ENCODE results near the gene MYLK.

Gene MYLK

DNA sequence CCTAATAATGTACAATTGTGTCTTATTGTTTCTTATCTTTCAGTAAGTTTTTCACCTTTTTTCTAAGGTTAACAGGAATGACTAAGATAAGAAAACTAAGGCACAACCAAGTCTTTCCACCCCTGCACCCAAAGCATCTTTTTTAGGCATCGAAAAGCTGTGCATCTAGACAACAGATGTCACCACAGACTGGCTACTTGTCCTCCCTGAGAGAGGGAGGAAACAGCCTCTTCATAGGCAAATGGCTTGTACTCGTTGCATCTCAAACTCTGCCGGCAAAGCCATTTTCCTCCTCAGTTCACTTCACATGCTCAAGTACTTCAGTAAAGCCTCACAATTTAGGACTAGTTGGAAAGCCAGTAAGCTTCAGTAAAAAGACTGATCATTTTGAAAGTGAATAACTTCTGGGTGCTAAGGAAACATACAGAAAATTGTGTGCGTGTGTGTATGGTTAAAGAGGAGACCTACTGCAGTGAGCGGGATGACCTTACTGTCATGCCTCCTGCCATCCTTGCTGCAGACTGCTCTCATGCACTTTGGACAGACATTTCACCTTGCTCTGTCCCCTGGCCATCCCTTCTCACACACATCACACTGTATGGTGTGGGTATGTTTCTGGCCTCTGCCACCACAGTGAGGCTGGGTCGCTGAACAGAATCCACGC is 262.8 kb downstream of the MYLK start:
- H3K27me3 ChIP-seq (ENCODE audit: insufficient read depth, low read length), result no peaks in the 10 kb centered on the region; the same call in 1 of the 2 replicates
- H3K4me2 ChIP-seq (ENCODE audit: low read length), result no peak overlapping the region
- H3K4me1 ChIP-seq (ENCODE audit: insufficient read depth, low read length, severe bottlenecking), result peaks cover 4% of the 10 kb centered on the region
- H3K4me3 ChIP-seq (ENCODE audit: low read depth, low read length, poor library complexity, severe bottlenecking), result no peak overlapping the region
- H3K9ac ChIP-seq (ENCODE audit: low read length), result no peak overlapping the region
- H3K27ac ChIP-seq (ENCODE audit: low read depth, low read length, poor library complexity, severe bottlenecking), result no peak overlapping the region
- H3K79me2 ChIP-seq (ENCODE audit: insufficient read depth, low read length), result no peaks in the 10 kb centered on the region
- H2AFZ ChIP-seq (ENCODE audit: low read length), result no peak overlapping the region
- H3K9me2 ChIP-seq (ENCODE audit: low read depth, low read length), result no peaks in the 10 kb centered on the region
- no peaks in the 10 kb centered on the region for H3F3A ChIP-seq (ENCODE audit: insufficient read depth, low read length)
- no peaks in the 10 kb centered on the region for H3K36me3 ChIP-seq (ENCODE audit: insufficient read depth, low read length)
- H3K9me3 ChIP-seq (ENCODE audit: low read length), result no peaks in the 10 kb centered on the region
- no peak for TF ChIP-seq EZH2 (IDR thresholded peaks at IDR 0.05; ENCODE audit: borderline replicate concordance, low read length)
- TF ChIP-seq, protein P1, sequence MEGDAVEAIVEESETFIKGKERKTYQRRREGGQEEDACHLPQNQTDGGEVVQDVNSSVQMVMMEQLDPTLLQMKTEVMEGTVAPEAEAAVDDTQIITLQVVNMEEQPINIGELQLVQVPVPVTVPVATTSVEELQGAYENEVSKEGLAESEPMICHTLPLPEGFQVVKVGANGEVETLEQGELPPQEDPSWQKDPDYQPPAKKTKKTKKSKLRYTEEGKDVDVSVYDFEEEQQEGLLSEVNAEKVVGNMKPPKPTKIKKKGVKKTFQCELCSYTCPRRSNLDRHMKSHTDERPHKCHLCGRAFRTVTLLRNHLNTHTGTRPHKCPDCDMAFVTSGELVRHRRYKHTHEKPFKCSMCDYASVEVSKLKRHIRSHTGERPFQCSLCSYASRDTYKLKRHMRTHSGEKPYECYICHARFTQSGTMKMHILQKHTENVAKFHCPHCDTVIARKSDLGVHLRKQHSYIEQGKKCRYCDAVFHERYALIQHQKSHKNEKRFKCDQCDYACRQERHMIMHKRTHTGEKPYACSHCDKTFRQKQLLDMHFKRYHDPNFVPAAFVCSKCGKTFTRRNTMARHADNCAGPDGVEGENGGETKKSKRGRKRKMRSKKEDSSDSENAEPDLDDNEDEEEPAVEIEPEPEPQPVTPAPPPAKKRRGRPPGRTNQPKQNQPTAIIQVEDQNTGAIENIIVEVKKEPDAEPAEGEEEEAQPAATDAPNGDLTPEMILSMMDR (IDR thresholded peaks at IDR 0.05; ENCODE audit: low read length), result no peak
- H4K20me1 ChIP-seq (ENCODE audit: insufficient read depth, low read length), result no peaks in the 10 kb centered on the region

DNA sequence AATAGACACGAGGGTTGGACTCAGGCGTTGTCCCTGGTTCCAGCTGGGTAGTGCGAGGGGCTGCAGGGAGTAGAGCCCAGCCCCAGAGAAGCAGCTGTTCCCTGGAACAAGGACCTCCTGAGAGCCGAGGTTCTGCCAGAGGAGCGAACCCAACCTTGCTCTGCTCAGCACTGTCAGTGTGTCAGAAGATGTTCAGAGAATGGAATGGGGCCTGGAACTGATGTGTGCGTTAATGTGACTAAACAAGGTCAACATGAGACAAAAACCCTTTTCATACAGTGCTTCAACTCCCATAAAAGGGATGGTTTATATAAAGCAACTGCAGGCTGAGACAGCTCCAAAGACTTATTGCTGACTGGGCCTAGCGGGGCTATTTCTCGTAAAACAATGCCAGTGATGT is 263.8 kb downstream of the MYLK start:
- Histone ChIP-seq H3K9ac (ENCODE audit: low read length) (no peak overlapping the region), H3K4me1 (ENCODE audit: insufficient read depth, low read length, severe bottlenecking) (peaks cover 4% of the 10 kb centered on the region), H3K9me2 (ENCODE audit: low read depth, low read length) (no peaks in the 10 kb centered on the region), H3K27ac (ENCODE audit: low read depth, low read length, poor library complexity, severe bottlenecking) (no peak overlapping the region), H3F3A (ENCODE audit: insufficient read depth, low read length) (no peaks in the 10 kb centered on the region), H3K9me3 (ENCODE audit: low read length) (no peaks in the 10 kb centered on the region), H3K4me2 (ENCODE audit: low read length) (no peak overlapping the region), H2AFZ (ENCODE audit: low read length) (no peak overlapping the region), H4K20me1 (ENCODE audit: insufficient read depth, low read length) (no peaks in the 10 kb centered on the region), H3K27me3 (ENCODE audit: insufficient read depth, low read length) (no peaks in the 10 kb centered on the region; the same call in 1 of the 2 replicates), H3K36me3 (ENCODE audit: insufficient read depth, low read length) (no peaks in the 10 kb centered on the region), H3K79me2 (ENCODE audit: insufficient read depth, low read length) (no peaks in the 10 kb centered on the region), H3K4me3 (ENCODE audit: low read depth, low read length, poor library complexity, severe bottlenecking) (no peak overlapping the region)
- TF ChIP-seq, protein P1 (IDR thresholded peaks at IDR 0.05; ENCODE audit: low read length), result no peak
- TF ChIP-seq EZH2 (IDR thresholded peaks at IDR 0.05; ENCODE audit: borderline replicate concordance, low read length), result no peak

DNA sequence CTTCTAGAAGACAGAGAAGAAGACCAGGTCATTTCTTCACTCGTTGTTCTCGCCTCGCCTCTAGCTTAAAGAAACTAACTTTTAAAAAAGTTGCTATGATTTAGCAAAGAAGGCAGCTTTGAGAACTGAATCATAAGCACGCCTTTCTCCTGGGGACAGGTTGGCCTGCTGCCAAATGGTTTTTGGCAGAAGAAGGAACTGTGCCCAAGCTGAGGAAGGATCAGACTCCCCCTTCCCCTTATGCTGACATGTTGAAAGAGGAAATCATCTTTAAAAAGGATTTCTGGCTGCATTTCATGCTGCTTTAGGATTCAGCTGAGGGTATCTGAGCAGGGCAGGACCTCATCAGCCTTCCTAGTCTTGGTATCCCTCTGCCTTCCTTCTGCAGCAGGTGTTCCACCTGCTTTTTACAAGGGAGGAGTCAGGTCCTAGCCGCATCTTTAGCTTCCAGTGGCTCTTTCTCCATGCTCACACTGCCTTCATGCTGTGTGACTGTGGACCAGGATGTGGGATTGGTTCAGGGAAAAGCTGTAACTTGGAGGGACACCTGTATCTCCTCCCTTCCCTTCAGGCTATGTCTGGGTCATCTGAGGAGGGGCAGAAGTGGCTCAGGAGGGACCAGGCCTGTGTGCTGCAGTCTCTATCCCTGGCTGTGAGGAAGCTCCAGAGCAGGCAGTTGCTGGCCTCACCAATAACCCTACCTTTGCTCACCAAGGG is 265.2 kb downstream of the MYLK start:
- Histone ChIP-seq H3K36me3 (ENCODE audit: insufficient read depth, low read length) (no peaks in the 10 kb centered on the region), H3K9me3 (ENCODE audit: low read length) (no peaks in the 10 kb centered on the region), H4K20me1 (ENCODE audit: insufficient read depth, low read length) (no peaks in the 10 kb centered on the region), H3K79me2 (ENCODE audit: insufficient read depth, low read length) (no peaks in the 10 kb centered on the region), H3K27ac (ENCODE audit: low read depth, low read length, poor library complexity, severe bottlenecking) (no peak overlapping the region), H3K4me3 (ENCODE audit: low read depth, low read length, poor library complexity, severe bottlenecking) (no peak overlapping the region), H3K9ac (ENCODE audit: low read length) (no peak overlapping the region), H3F3A (ENCODE audit: insufficient read depth, low read length) (no peaks in the 10 kb centered on the region), H3K9me2 (ENCODE audit: low read depth, low read length) (no peaks in the 10 kb centered on the region), H3K27me3 (ENCODE audit: insufficient read depth, low read length) (no peaks in the 10 kb centered on the region; the same call in 1 of the 2 replicates), H2AFZ (ENCODE audit: low read length) (no peak overlapping the region), H3K4me2 (ENCODE audit: low read length) (no peak overlapping the region), H3K4me1 (ENCODE audit: insufficient read depth, low read length, severe bottlenecking) (peaks cover 4% of the 10 kb centered on the region)
- TF ChIP-seq, protein P1 (IDR thresholded peaks at IDR 0.05; ENCODE audit: low read length), result no peak
- TF ChIP-seq EZH2 (IDR thresholded peaks at IDR 0.05; ENCODE audit: borderline replicate concordance, low read length), result no peak

Data from OCI-LY1 (cell line).